Hepatocyte (in vitro differentiated cells): Measurements from ENCODE around the gene TNFRSF13B. TPM values are rescaled to one million over a fixed set of nuclear protein-coding genes. Genes with fewer than 3 reads are reported as not detected.

Source experiments
- DNase-seq: peaks from one replicate; pipeline ENCODE4 v3.0.0-alpha.2; 2016; ENCODE audit warnings: low spot score
- H2AFZ ChIP-seq: fragments of 200-600 bp; sonication (generic); 2 replicates; pipeline ENCODE4 v1.6.0; 2016; ENCODE audit warnings: antibody characterized with exemption, mild to moderate bottlenecking
- H3K27ac ChIP-seq: fragments of 200-600 bp; sonication (generic); 2 replicates; pipeline ENCODE4 v1.5.1; 2016; ENCODE audit warnings: mild to moderate bottlenecking
- H3K27me3 ChIP-seq: fragments of 200-600 bp; sonication (generic); 2 replicates; pipeline ENCODE4 v1.6.1; 2016
- H3K36me3 ChIP-seq: fragments of 200-600 bp; sonication (generic); replicated peaks from 2 replicates; pipeline ENCODE4 v1.5.1; 2016; ENCODE audit warnings: low read depth; ENCODE audit not compliant: insufficient read depth
- H3K4me1 ChIP-seq: fragments of 200-600 bp; sonication (generic); 2 replicates; pipeline ENCODE4 v1.5.1; 2016; ENCODE audit warnings: mild to moderate bottlenecking, moderate library complexity; ENCODE audit not compliant: insufficient read depth
- H3K4me2 ChIP-seq: fragments of 200-600 bp; sonication (generic); 2 replicates; pipeline ENCODE4 v1.6.0; 2016
- H3K4me3 ChIP-seq: fragments of 200-600 bp; sonication (generic); 2 replicates; pipeline ENCODE4 v1.5.1; 2016; ENCODE audit warnings: mild to moderate bottlenecking
- H3K79me2 ChIP-seq: fragments of 200-600 bp; sonication (generic); 2 replicates; pipeline ENCODE4 v1.6.0; 2017; ENCODE audit warnings: mild to moderate bottlenecking
- H3K9me2 ChIP-seq: fragments of 200-600 bp; sonication (generic); replicated peaks from 2 replicates; pipeline ENCODE4 v1.6.0; 2017; ENCODE audit warnings: mild to moderate bottlenecking; ENCODE audit not compliant: insufficient read depth
- H3K9me3 ChIP-seq: fragments of 200-600 bp; sonication (generic); 2 replicates; pipeline ENCODE4 v1.5.1; 2016; ENCODE audit warnings: low read depth, mild to moderate bottlenecking
- H4K20me1 ChIP-seq: fragments of 200-600 bp; sonication (generic); 2 replicates; pipeline ENCODE4 v1.6.0; 2016; ENCODE audit warnings: mild to moderate bottlenecking; ENCODE audit not compliant: insufficient read depth, poor library complexity, severe bottlenecking
- EZH2 ChIP-seq: fragments of 200-600 bp; sonication (generic); IDR thresholded peaks from 2 replicates; pipeline ENCODE4 v1.6.1; 2016; ENCODE audit warnings: antibody characterized with exemption, mild to moderate bottlenecking, borderline replicate concordance
- EZH2phosphoT487 ChIP-seq: fragments of 200-600 bp; sonication (generic); IDR thresholded peaks from one replicate; pipeline ENCODE4 v1.6.1; 2018; ENCODE audit warnings: antibody characterized with exemption, mild to moderate bottlenecking, low read depth, moderate library complexity; ENCODE audit not compliant: unreplicated experiment, severe bottlenecking
- WGBS: methylation state at CpG from one replicate; pipeline ENCODE4 v1.1.6; 2016; ENCODE audit warnings: low lambda C conversion rate; ENCODE audit errors: missing lambda C conversion rate; 5-methylcytosine and 5-hydroxymethylcytosine counted together
- polyA plus RNA-seq: library from polyadenylated mRNA; unstranded; fragments of >200 nt; fragmentation: Nextera tagmentation; extraction: Ambion mirVana; gene quantifications from 2 replicates; pipeline ENCODE4 v1.2.1, GENCODE V29; 2016
- total RNA-seq: library from RNA; depleted of rRNA; stranded (reverse); fragments of >200 nt; gene quantifications from 2 replicates; pipeline ENCODE4 v1.2.3, GENCODE V29; 2014
- TF ChIP-seq, protein P1 (sequence below): fragments of 200-600 bp; sonication (generic); IDR thresholded peaks from 2 replicates; pipeline ENCODE4 v1.5.1; 2016; ENCODE audit warnings: antibody characterized with exemption, mild to moderate bottlenecking; ENCODE audit not compliant: poor library complexity

TNFRSF13B gene
- total and polyA plus RNA-seq, 2 experiments from 2014 or later, result not detected

DNA sequence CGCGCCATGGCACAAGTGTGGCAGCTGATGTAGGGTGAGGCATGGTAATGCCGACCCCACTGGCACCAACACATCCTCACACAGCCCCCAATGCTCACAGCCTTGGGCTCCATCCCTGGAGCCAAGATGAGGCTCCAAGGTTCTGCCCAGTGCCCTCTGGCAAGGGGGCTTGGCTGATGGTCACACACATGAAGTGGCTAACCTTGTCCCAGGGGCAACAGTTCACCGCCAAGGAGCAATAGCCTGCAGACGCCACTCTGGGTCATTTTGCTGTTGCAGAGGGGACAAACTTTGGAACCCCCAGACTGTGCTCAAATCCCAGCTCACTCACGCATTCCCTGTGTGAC is 26.8 kb downstream of the TNFRSF13B start:
- H3K4me2 ChIP-seq, result no peak overlapping the region
- no peaks in the 10 kb centered on the region for H3K27me3 ChIP-seq
- 96% methylated on average over 6 of the region's 6 CpGs for WGBS
- H3K9me2 ChIP-seq, result no peaks in the 10 kb centered on the region
- H2AFZ ChIP-seq, result no peak overlapping the region
- H3K36me3 ChIP-seq, result no peaks in the 10 kb centered on the region
- H4K20me1 ChIP-seq, result no peaks in the 10 kb centered on the region
- no peak overlapping the region for H3K27ac ChIP-seq
- DNase-seq, result no peak
- no peak for TF ChIP-seq EZH2
- TF ChIP-seq, protein P1, sequence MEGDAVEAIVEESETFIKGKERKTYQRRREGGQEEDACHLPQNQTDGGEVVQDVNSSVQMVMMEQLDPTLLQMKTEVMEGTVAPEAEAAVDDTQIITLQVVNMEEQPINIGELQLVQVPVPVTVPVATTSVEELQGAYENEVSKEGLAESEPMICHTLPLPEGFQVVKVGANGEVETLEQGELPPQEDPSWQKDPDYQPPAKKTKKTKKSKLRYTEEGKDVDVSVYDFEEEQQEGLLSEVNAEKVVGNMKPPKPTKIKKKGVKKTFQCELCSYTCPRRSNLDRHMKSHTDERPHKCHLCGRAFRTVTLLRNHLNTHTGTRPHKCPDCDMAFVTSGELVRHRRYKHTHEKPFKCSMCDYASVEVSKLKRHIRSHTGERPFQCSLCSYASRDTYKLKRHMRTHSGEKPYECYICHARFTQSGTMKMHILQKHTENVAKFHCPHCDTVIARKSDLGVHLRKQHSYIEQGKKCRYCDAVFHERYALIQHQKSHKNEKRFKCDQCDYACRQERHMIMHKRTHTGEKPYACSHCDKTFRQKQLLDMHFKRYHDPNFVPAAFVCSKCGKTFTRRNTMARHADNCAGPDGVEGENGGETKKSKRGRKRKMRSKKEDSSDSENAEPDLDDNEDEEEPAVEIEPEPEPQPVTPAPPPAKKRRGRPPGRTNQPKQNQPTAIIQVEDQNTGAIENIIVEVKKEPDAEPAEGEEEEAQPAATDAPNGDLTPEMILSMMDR, result no peak
- TF ChIP-seq EZH2phosphoT487, result no peak
- no peak overlapping the region for H3K4me3 ChIP-seq
- no peaks in the 10 kb centered on the region for H3K79me2 ChIP-seq
- peaks cover 4% of the 10 kb centered on the region for H3K9me3 ChIP-seq
- H3K4me1 ChIP-seq, result no peaks in the 10 kb centered on the region

- no peak for TF ChIP-seq EZH2
- TF ChIP-seq, protein P1, result no peak
- TF ChIP-seq EZH2phosphoT487, result no peak
- 82% methylated on average over 14 of the region's 14 CpGs for WGBS
- Histone ChIP-seq H3K79me2 (no peaks in the 10 kb centered on the region), H4K20me1 (no peaks in the 10 kb centered on the region), H3K36me3 (no peaks in the 10 kb centered on the region), H3K27ac (no peak overlapping the region), H3K9me3 (peaks cover 4% of the 10 kb centered on the region), H2AFZ (no peak overlapping the region), H3K4me3 (no peak overlapping the region), H3K9me2 (no peaks in the 10 kb centered on the region), H3K4me1 (no peaks in the 10 kb centered on the region), H3K4me2 (no peak overlapping the region), H3K27me3 (no peaks in the 10 kb centered on the region)
- no peak for DNase-seq
These were observed 27.4 kb downstream of the TNFRSF13B start for GRCh38 chr17:16944334-16945135.

GRCh38 chr17:16943541-16944333 is 28.2 kb downstream of the TNFRSF13B start:
- WGBS, result 92% methylated on average over 15 of the region's 16 CpGs

More at GRCh38 chr17:16943541-16944333, 28.2 kb downstream of the TNFRSF13B start:
- Histone ChIP-seq H3K9me2 (no peaks in the 10 kb centered on the region), H3K36me3 (no peaks in the 10 kb centered on the region), H3K4me2 (no peak overlapping the region), H3K79me2 (no peaks in the 10 kb centered on the region), H3K9me3 (no peaks in the 10 kb centered on the region), H3K27ac (no peak overlapping the region), H3K27me3 (no peaks in the 10 kb centered on the region), H3K4me1 (no peaks in the 10 kb centered on the region), H3K4me3 (no peak overlapping the region), H2AFZ (no peak overlapping the region), H4K20me1 (no peaks in the 10 kb centered on the region)
- no peak for DNase-seq
- TF ChIP-seq, protein P1, result no peak
- TF ChIP-seq EZH2phosphoT487 (no peak), EZH2 (no peak)
